HG03457 (cell line): ENCODE results near the gene IGLL1.
"Not testable (repeated sequence)": the region's sequence is repeated elsewhere in the genome, so short reads cannot be mapped to it uniquely, and the experiment has no call there.

ENCODE experiments used
- ATAC-seq: cut with Tn5 transposase; IDR thresholded peaks from one replicate; pipeline ENCODE4 v1.9.1; 2021; ENCODE audit warnings: moderate number of reproducible peaks; ENCODE audit not compliant: unreplicated experiment

IGLL1 gene

GRCh38 chr22:23564276-23564675 is 15.8 kb downstream of the IGLL1 start:
- no peak for ATAC-seq

GRCh38 chr22:23563111-23563510 is 17.0 kb downstream of the IGLL1 start:
- ATAC-seq = no peak

GRCh38 chr22:23562186-23562585 is 17.9 kb downstream of the IGLL1 start:
- ATAC-seq = no peak

GRCh38 chr22:23561025-23561510 is 19.0 kb downstream of the IGLL1 start:
- ATAC-seq = not testable (repeated sequence)

- ATAC-seq = not testable (repeated sequence)
Observed at GRCh38 chr22:23560215-23560614, 19.9 kb downstream of the IGLL1 start.

- ATAC-seq = no peak
Observed at GRCh38 chr22:23557467-23557866, 22.6 kb downstream of the IGLL1 start.

GRCh38 chr22:23557036-23557435 is 23.1 kb downstream of the IGLL1 start:
- no peak for ATAC-seq

- no peak for ATAC-seq
Observed at GRCh38 chr22:23556026-23556620, 24.0 kb downstream of the IGLL1 start.

GRCh38 chr22:23555118-23555517 is 25.0 kb downstream of the IGLL1 start:
- no peak for ATAC-seq

GRCh38 chr22:23553924-23554870 is 25.9 kb downstream of the IGLL1 start:
- no peak for ATAC-seq

- no peak for ATAC-seq
Observed at GRCh38 chr22:23553438-23553837, 26.7 kb downstream of the IGLL1 start.

- ATAC-seq = no peak
Observed at GRCh38 chr22:23552573-23552972, 27.5 kb downstream of the IGLL1 start.

GRCh38 chr22:23551385-23551784 is 28.7 kb downstream of the IGLL1 start:
- no peak for ATAC-seq

- ATAC-seq = no peak
Observed at GRCh38 chr22:23550049-23550650, 29.9 kb downstream of the IGLL1 start.

- ATAC-seq = no peak
Observed at GRCh38 chr22:23549198-23549595, 30.9 kb downstream of the IGLL1 start.

- no peak for ATAC-seq
Observed at GRCh38 chr22:23548501-23549197, 31.4 kb downstream of the IGLL1 start.

GRCh38 chr22:23547818-23548500 is 32.1 kb downstream of the IGLL1 start:
- ATAC-seq = no peak

GRCh38 chr22:23547382-23547781 is 32.7 kb downstream of the IGLL1 start:
- not testable (repeated sequence) for ATAC-seq

- no peak for ATAC-seq
Observed at GRCh38 chr22:23544852-23545251, 35.2 kb downstream of the IGLL1 start.

GRCh38 chr22:23543506-23544000 is 36.5 kb downstream of the IGLL1 start:
- ATAC-seq = not testable (repeated sequence)
